T47D (cell line): ENCODE data around the gene SCAANT1.

Experiments used
- DNase-seq, 2 experiments: peaks; one replicate each; pipeline versions ENCODE4 v3.0.0 to v3.0.0-alpha.2; 2011 to 2012; ENCODE audit warnings: low read depth in 1 of 2, low spot score in 1 of 2
- JUND ChIP-seq: IDR thresholded peaks from 2 replicates; pipeline ENCODE4 v1.6.1; 2012; ENCODE audit warnings: low read depth
- in situ Hi-C: cut with HindIII; loops from 2 replicates; pipeline ENCODE4 v1.10.0; 2016; ENCODE audit warnings: low sequenced_read_pairs, low pct_unique_long_range_greater_than_20kb

The SCAANT1 gene

GRCh38 chr3:63862804-63863149 lies 49.4 kb downstream of the SCAANT1 start:
- in situ Hi-C loops, result no loop called here
- no peak for DNase-seq
- TF ChIP-seq JUND, result no peak
